Right lobe of liver (tissue), 6 donors: ENCODE data around the gene TEPSIN. TPM values are rescaled to one million over a fixed set of nuclear protein-coding genes. Genes with fewer than 3 reads are reported as not detected.

ENCODE experiments used
- ATAC-seq, 4 donors: fragments of 200-7000 bp; cut with Tn5 transposase; one replicate each; pipeline ENCODE4 v1.9.1; 2020; ENCODE audit warnings: mild to moderate bottlenecking in 4 of 4, moderate library complexity in 4 of 4
- DNase-seq, 3 donors: peaks; one replicate each; pipeline ENCODE4 v3.0.0-alpha.2; 2020
- H3K27ac ChIP-seq, 3 donors: fragments of 200-600 bp; one replicate each; pipeline ENCODE4 v1.8.0; 2022
- H3K27me3 ChIP-seq, 2 donors: fragments of 200-600 bp; one replicate each; pipeline ENCODE4 v1.8.0; 2022
- H3K36me3 ChIP-seq, 4 donors: fragments of 200-600 bp; sonication (generic) in 1 of 4; one replicate each; pipeline versions ENCODE4 v1.5.1 to v1.8.0; 2017 to 2022; ENCODE audit warnings: control low read depth in 1 of 4
- H3K4me1 ChIP-seq, 4 donors: fragments of 200-600 bp; sonication (generic) in 1 of 4; one replicate each; pipeline versions ENCODE4 v1.5.1 to v1.8.0; 2017 to 2022; ENCODE audit warnings: control low read depth in 1 of 4
- H3K4me3 ChIP-seq, 3 donors: fragments of 200-600 bp; one replicate each; pipeline ENCODE4 v1.8.0; 2022
- H3K9me3 ChIP-seq, 4 donors: fragments of 200-600 bp; sonication (generic) in 1 of 4; one replicate each; pipeline versions ENCODE4 v1.5.1 to v1.8.0; 2017 to 2022; ENCODE audit warnings: control low read depth in 1 of 4
- POLR2A ChIP-seq: fragments of 450-650 bp; IDR thresholded peaks from one replicate; pipeline ENCODE4 v1.6.1; 2017; ENCODE audit warnings: antibody characterized with exemption, mild to moderate bottlenecking
- WGBS: methylation state at CpG from one replicate; pipeline ENCODE4 v1.1.6; 2018; ENCODE audit warnings: low coverage, low lambda C conversion rate; ENCODE audit not compliant: insufficient coverage; ENCODE audit errors: missing lambda C conversion rate; 5-methylcytosine and 5-hydroxymethylcytosine counted together
- intact Hi-C, 2 donors: fragments of 100-400 bp; cut with DNase I; formaldehyde crosslinking; loops; one replicate each; pipeline versions ENCODE4 v1.11.2 to v1.14.1; 2022
- total RNA-seq, 6 experiments: library from RNA; depleted of rRNA in 2 of 6; stranded (reverse); fragments of >200 nt in 2 of 6; fragmentation: NEBNext Ultra II Directional in 3 of 6; extraction: Animal tissue kit (Norgen Biotek cat#: 25700) in 3 of 6; gene quantifications; one replicate each; pipeline versions ENCODE4 v1.1.0 to v1.2.4, GENCODE V29; 2016 to 2023
- TF ChIP-seq, protein P1 (sequence below), 4 donors: fragments of 200-600 bp in 3 of 4; fragments of 450-650 bp in 1 of 4; IDR thresholded peaks; one replicate each; pipeline versions ENCODE4 v1.5.1 to v1.8.0; 2016 to 2022; ENCODE audit warnings: antibody characterized with exemption in 4 of 4, mild to moderate bottlenecking in 2 of 4
- donor health status: DM: no; HTN: yes; CAD: no.
- donor health status: DM: no; HTN: no; CAD: no.
- donor health status: DM: no; HTN: no; CAD: no.
- donor health status: DM: no; HTN: yes; CAD: no.
- donor health status: DM: no; HTN: yes; CAD: no.

TEPSIN gene
- total RNA-seq, 6 experiments from 2014 or later = 11.9 to 27.6 (median 18.1) TPM

DNA sequence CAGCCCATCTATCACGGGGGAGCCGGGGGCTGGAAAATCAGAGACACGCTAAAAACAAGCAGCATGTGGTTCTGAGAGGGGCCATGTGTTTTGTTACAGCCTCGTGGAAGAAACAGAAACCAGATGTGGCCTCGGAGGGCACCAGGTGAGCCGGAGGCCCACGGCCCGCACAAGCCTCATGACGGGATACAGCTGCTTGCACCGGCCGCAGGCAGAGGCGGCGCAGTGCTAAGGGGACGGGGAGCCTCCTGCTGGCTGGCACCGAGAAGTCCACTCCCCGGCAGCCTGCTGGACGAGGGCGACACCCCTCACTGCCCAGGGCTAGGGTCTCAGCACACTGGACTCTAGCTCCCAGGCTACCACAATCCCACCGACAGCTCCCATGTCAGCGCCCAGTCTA is 19.4 kb upstream of the TEPSIN start:
- Histone ChIP-seq H3K4me3 (no peak overlapping the region), H3K27ac (no peak overlapping the region), H3K36me3 (peaks cover 0 to 52% (median 15%) of the 10 kb centered on the region in 4 donors), H3K9me3 (no peaks in the 10 kb centered on the region), H3K27me3 (no peaks in the 10 kb centered on the region), H3K4me1 (peaks cover 0 to 22% (median 0%) of the 10 kb centered on the region in 4 donors)
- TF ChIP-seq, protein P1, sequence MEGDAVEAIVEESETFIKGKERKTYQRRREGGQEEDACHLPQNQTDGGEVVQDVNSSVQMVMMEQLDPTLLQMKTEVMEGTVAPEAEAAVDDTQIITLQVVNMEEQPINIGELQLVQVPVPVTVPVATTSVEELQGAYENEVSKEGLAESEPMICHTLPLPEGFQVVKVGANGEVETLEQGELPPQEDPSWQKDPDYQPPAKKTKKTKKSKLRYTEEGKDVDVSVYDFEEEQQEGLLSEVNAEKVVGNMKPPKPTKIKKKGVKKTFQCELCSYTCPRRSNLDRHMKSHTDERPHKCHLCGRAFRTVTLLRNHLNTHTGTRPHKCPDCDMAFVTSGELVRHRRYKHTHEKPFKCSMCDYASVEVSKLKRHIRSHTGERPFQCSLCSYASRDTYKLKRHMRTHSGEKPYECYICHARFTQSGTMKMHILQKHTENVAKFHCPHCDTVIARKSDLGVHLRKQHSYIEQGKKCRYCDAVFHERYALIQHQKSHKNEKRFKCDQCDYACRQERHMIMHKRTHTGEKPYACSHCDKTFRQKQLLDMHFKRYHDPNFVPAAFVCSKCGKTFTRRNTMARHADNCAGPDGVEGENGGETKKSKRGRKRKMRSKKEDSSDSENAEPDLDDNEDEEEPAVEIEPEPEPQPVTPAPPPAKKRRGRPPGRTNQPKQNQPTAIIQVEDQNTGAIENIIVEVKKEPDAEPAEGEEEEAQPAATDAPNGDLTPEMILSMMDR (IDR thresholded peaks at IDR 0.05) = no peak
- no peak for TF ChIP-seq POLR2A
- ATAC-seq (no peak), DNase-seq (no peak)
- intact Hi-C loops = loop anchor here in 1 of 2 donors (10.0 kb wide), 1 partner anchor 217 kb away; no protein-coding TSS in a partner anchor
- no CpG with 5 or more reads among the region's 20 CpGs for WGBS

GRCh38 chr17:81257533-81257932 is 18.7 kb upstream of the TEPSIN start:
- Histone ChIP-seq H3K4me1 (peaks cover 0 to 22% (median 0%) of the 10 kb centered on the region in 4 donors), H3K27me3 (no peaks in the 10 kb centered on the region), H3K4me3 (no peak overlapping the region), H3K36me3 (peaks cover 0 to 51% (median 15%) of the 10 kb centered on the region in 4 donors), H3K27ac (no peak overlapping the region), H3K9me3 (no peaks in the 10 kb centered on the region)
- whole genome bisulfite sequencing = 100% methylated on average over 9 of the region's 19 CpGs
- ATAC-seq (no peak), DNase-seq (no peak)
- intact Hi-C loops = loop anchor here in 1 of 2 donors (10.0 kb wide), 1 partner anchor 217 kb away; no protein-coding TSS in a partner anchor
- TF ChIP-seq, protein P1 (IDR thresholded peaks at IDR 0.05) = no peak
- no peak for TF ChIP-seq POLR2A

DNA sequence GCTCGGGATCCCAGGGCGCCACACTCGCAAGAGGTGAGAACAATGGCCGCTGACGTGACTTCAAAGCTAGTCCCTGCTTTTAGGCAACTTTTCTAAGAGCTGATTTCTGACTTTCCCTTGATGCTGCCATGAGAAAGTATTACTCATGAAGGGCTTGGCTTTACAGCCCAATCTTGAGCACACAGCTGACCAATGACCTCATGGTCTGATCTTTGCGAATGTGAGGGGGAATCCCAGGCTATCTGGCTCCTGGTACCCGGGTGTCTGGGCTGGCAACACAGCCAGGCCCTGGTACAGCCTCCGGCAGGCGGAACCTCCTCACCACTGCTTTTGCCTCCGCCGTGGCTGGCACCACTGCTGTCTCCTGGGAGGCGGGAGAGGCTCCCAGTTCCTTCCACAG is 17.8 kb upstream of the TEPSIN start:
- H3K27ac ChIP-seq = peak overlapping the region in 1 of 3 donors; percentile 33
- no peak for DNase-seq
- 40% methylated on average over 1 of the region's 12 CpGs for WGBS
- H3K4me1 ChIP-seq = peaks cover 0 to 22% (median 0%) of the 10 kb centered on the region in 4 donors
- no peak overlapping the region for H3K4me3 ChIP-seq
- no peaks in the 10 kb centered on the region for H3K27me3 ChIP-seq
- ATAC-seq = peak in 1 of 4 donors; percentile 29
- intact Hi-C loops = loop anchor here in 1 of 2 donors (10.0 kb wide), 1 partner anchor 218 kb away; no protein-coding TSS in a partner anchor
- H3K9me3 ChIP-seq = no peaks in the 10 kb centered on the region
- TF ChIP-seq, protein P1 (IDR thresholded peaks at IDR 0.05) = no peak
- no peak for TF ChIP-seq POLR2A
- peaks cover 0 to 51% (median 17%) of the 10 kb centered on the region in 4 donors for H3K36me3 ChIP-seq

GRCh38 chr17:81254955-81255717 is 16.3 kb upstream of the TEPSIN start:
- H3K9me3 ChIP-seq = no peaks in the 10 kb centered on the region
- no peak overlapping the region for H3K4me3 ChIP-seq
- H3K36me3 ChIP-seq = peaks cover 4 to 54% (median 12%) of the 10 kb centered on the region in 4 donors
- H3K27me3 ChIP-seq = no peaks in the 10 kb centered on the region
- H3K27ac ChIP-seq = peak overlapping the region in 1 of 3 donors; percentile 56
- peak; percentile 59 to 88 (median 70) for ATAC-seq
- 45% methylated on average over 4 of the region's 35 CpGs for WGBS
- peak; percentile 86 to 96 (median 87) for DNase-seq
- TF ChIP-seq, protein P1 (IDR thresholded peaks at IDR 0.05) = peak; percentile 34 to 58 (median 48)
- no peak for TF ChIP-seq POLR2A
- H3K4me1 ChIP-seq = peaks cover 0 to 22% (median 0%) of the 10 kb centered on the region in 4 donors
- intact Hi-C loops = loop anchor here (5.0 to 10.0 kb wide), 2 partner anchors 220 to 227 kb away; no protein-coding TSS in a partner anchor
